Frontal cortex (tissue), 4 donors: ENCODE data around the gene TLR10. TPM values are rescaled to one million over a fixed set of nuclear protein-coding genes. Genes with fewer than 3 reads are reported as not detected.
"Not testable (repeated sequence)": the region's sequence is repeated elsewhere in the genome, so short reads cannot be mapped to it uniquely, and the experiment has no call there.

ENCODE experiments used
- DNase-seq, 2 donors: peaks; one replicate each; pipeline ENCODE4 v3.0.0; 2012; ENCODE audit warnings: low spot score in 2 of 2
- FAIRE-seq: peaks from 2 replicates; lab custom pipeline; 2012; peaks lifted over from hg19 to GRCh38; lab: Jason Lieb, UNC
- total RNA-seq: library from RNA; depleted of rRNA; stranded (reverse); fragments of >200 nt; gene quantifications from one replicate; pipeline ENCODE4 v1.2.3, GENCODE V29; 2014
- donor health status: control.
- donor health status: control.
- donor health status: control.

The TLR10 gene
- total RNA-seq = 1.6 TPM

- peak in 1 of 2 donors; percentile 44 for DNase-seq
- no peak for FAIRE-seq
These were observed at the start of gene TLR10 for GRCh38 chr4:38782452-38783108. TSS of gene TLR10 (minus strand) at chr4:38782990. CDS start at chr4:38775590, 7,400 bp downstream.

- FAIRE-seq (no peak), DNase-seq (no peak)
These were observed 49.4 kb upstream of the TLR10 start for GRCh38 chr4:38832206-38832605.

DNA sequence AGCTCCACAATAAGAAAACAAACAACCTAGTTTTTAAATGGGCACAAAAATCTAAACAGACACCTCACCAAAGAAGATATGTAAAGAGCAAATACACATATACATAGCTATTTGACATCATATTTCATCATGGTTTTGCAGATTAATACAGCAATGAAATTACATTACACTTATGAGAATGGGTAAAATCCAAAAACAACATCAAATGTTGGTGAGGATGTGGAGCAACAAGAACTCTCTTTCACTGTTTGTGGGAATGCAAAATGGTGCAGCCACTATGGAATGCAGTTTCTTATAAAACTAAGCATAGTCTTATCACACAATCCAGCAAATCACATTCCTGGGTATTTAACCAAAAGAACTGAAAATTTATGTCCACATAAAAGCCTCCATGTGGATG lies 48.9 kb upstream of the TLR10 start:
- DNase-seq = no peak
- FAIRE-seq = no peak

GRCh38 chr4:38829237-38829636 lies 46.4 kb upstream of the TLR10 start:
- FAIRE-seq = no peak

GRCh38 chr4:38823766-38824165 lies 41.0 kb upstream of the TLR10 start:
- FAIRE-seq = no peak

More at GRCh38 chr4:38829237-38829636, 46.4 kb upstream of the TLR10 start:
- no peak for DNase-seq

GRCh38 chr4:38822748-38823303 lies 40.0 kb upstream of the TLR10 start:
- no peak for DNase-seq
- no peak for FAIRE-seq

More at GRCh38 chr4:38823766-38824165, 41.0 kb upstream of the TLR10 start:
- no peak for DNase-seq

DNA sequence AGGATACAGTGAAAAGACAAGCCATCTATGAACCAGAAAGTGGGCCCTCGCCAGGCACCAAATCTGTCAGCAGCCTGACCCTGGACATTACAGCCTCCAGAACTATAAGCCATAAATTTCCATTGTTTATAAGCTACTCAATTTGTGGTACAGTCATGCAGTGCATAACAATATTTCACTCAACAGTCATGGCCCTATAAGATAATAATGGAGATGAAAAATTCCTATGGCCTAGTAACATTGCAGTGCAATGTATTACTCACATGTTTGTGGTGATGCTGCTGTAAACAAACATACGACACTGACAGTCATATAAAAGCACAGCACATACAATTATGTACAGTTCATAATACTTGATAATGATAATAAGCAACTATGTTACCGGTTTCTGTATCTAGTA lies 38.9 kb upstream of the TLR10 start:
- DNase-seq (no peak), FAIRE-seq (no peak)

DNA sequence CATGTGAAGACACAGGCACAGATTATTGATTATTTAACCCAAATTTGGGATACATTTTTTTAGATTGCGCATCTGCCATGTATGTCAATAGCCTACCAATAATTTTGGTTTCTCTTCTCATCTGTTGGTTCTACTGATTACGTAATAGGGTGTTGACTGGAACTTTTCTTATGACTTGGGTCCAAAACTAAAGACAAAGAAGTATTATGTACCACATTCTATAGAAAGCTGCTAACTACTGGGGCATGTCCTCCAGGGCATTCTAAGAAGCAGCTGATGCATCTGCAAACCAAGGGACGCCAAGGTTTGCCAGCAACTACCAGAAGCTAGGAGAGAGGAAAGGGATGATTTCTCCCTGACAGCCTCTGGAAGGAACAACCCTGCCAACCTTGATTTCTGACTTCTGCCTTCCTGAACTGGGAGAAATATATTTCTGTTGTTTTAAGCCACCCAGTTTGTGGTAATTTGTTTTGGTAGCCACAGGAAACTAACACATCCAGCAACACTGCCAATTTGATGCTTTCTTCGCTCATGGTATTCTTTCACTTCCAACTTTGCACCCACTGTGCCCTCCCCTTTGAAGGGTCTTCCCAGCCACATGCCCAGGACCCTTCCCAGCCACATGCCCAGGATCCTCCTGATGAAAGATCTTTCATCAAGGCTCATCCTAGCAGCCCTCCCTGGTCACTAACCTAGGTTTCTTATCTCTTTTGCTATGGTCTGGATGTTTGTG lies 37.7 kb upstream of the TLR10 start:
- DNase-seq = no peak
- no peak for FAIRE-seq

DNA sequence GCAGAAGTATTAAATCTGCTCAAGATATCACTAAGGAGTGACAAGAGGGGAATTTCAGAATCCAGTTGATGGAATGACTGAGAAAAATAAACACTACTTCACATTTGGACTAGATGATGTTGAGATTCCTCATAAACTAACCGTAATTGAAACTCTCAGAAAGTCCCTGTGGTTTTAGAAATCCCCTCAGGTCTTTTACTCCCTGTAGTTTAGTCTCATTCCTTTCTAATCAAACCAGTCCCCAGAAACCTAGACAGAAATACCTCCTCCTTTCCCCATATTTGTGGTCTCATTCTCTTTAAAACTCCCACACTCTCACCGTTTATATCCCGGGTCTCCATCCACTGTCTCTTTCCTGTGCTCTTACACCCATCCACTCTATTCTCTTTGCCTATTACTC lies 36.8 kb upstream of the TLR10 start:
- no peak for DNase-seq
- FAIRE-seq = no peak

GRCh38 chr4:38818441-38818976 lies 35.7 kb upstream of the TLR10 start:
- DNase-seq (no peak), FAIRE-seq (no peak)

DNA sequence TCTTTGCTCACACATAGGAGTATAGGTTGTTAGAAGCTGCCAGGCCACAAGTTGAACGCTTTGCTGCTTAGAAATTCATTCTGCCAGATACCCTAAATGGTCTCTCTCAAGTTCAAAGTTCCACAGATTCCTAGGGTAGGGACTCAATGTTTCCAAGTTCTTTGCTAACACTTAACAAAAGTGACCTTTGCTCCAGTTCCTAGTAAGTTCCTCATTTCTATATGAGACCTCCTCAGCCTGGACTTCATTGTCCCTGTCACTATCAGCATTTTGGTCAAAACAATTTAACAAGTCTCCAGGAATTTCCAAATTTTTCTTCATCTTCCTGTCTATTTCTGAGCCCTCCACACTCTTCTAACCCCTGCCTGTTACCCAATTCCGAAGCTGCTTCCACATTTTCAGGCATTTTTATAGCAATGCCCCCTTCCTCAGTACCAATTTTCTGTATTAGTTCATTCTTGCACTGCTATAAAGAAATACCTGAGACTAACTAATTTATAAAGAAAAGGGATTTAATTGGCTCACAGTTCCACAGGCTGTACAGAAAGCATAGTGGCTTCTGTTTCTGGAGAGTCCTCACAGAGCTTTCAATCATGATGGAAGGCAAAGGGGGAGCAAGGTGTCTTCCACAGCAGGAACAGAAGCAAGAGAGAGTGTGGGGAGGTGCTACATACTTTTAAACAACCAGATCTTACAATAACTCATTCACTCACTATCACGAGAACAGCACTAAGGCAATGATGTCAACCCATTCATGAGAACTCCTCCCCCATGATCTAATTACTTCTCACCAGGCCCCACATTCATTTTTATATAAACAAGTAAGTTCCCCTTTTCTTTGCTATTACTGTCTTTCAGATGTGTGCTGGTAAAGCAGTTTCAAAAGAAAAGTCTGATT lies 33.3 kb upstream of the TLR10 start:
- DNase-seq (no peak), FAIRE-seq (no peak)

GRCh38 chr4:38814386-38814785 lies 31.6 kb upstream of the TLR10 start:
- no peak for FAIRE-seq

DNA sequence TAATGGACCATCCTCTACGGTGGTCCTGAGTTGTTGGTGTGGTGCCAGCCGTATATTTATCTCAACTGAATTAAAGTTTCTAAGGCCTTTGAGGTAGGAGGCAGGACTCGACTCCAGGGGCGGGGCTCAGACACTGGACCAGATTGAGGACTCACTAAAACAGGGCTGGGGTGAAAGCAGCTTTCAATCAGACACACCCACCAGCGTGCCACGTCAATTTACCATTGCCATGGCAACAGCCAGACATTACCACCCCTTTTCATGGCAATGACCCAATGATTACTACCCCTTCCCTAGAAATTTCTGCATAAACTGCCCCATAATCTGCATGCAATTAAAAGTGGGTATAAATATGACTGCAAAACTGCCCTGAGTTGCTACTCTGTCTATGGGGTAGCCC lies 28.5 kb upstream of the TLR10 start:
- no peak for DNase-seq
- no peak for FAIRE-seq

More at GRCh38 chr4:38814386-38814785, 31.6 kb upstream of the TLR10 start:
- no peak for DNase-seq

GRCh38 chr4:38807462-38807861 lies 24.7 kb upstream of the TLR10 start:
- FAIRE-seq = not testable (repeated sequence)

DNA sequence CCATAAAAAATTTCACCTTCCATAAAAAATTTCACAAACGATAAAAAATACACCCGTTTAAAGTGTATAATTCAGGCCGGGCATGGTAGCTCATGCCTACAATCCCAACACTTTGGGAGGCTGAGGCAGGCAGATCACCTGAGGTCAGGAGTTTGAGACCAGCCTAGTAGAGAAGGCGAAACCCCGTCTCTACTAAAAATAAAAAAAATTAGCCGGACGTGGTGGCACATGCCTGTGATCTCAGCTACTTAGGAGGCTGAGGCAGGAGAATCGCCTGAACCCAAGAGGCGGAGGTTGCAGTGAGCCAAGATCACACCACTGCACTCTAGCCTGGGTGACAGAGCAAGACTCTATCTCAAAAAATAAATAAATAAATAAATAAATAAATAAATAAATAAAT lies 23.5 kb upstream of the TLR10 start:
- not testable (repeated sequence) for FAIRE-seq, DNase-seq

More at GRCh38 chr4:38807462-38807861, 24.7 kb upstream of the TLR10 start:
- not testable (repeated sequence) for DNase-seq

GRCh38 chr4:38805530-38806145 lies 22.8 kb upstream of the TLR10 start:
- peak in 1 of 2 donors; percentile 26 for DNase-seq
- no peak for FAIRE-seq

- FAIRE-seq (peak; percentile 79), DNase-seq (peak in 1 of 2 donors; percentile 19)
These were observed 22.0 kb upstream of the TLR10 start, which contains the start of gene TLR1 for GRCh38 chr4:38804654-38805295. TSS of gene TLR1 (minus strand) at chr4:38804791. CDS start at chr4:38798831, 5,960 bp downstream.

GRCh38 chr4:38803833-38804653 lies 21.3 kb upstream of the TLR10 start:
- FAIRE-seq (no peak), DNase-seq (no peak)
